Activated T-cell treated with anti-CD3 and anti-CD28 coated beads for 24 hours (primary cell): ENCODE results near the gene ATRIP.
"Not testable (repeated sequence)": the region's sequence is repeated elsewhere in the genome, so short reads cannot be mapped to it uniquely, and the experiment has no call there.

Source experiments
- DNase-seq: peaks from one replicate; pipeline ENCODE4 v3.0.0-alpha.2; 2020; ENCODE audit warnings: low read depth

Gene ATRIP

GRCh38 chr3:48436855-48437254, 9.7 kb upstream of the ATRIP start:
- no peak for DNase-seq

DNA sequence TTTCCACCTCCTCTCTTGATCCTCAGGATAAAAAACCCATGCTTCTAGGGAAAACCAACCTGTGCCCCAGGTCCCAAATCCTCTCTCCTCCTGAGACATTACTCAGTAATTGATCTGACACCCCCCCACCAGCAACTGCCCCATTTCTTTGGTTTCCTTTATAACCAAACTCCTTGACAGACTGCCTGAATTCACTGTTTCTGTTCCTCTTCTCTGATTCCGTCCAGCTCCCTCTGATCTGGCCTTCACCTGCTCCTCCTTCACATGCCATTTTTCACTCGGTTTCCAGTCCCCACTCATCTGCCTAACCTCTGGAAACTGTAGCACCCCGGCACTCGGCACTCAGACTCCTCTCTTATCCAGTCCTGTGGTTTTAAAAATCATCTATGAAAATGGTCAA, 8.7 kb upstream of the ATRIP start:
- no peak for DNase-seq

DNA sequence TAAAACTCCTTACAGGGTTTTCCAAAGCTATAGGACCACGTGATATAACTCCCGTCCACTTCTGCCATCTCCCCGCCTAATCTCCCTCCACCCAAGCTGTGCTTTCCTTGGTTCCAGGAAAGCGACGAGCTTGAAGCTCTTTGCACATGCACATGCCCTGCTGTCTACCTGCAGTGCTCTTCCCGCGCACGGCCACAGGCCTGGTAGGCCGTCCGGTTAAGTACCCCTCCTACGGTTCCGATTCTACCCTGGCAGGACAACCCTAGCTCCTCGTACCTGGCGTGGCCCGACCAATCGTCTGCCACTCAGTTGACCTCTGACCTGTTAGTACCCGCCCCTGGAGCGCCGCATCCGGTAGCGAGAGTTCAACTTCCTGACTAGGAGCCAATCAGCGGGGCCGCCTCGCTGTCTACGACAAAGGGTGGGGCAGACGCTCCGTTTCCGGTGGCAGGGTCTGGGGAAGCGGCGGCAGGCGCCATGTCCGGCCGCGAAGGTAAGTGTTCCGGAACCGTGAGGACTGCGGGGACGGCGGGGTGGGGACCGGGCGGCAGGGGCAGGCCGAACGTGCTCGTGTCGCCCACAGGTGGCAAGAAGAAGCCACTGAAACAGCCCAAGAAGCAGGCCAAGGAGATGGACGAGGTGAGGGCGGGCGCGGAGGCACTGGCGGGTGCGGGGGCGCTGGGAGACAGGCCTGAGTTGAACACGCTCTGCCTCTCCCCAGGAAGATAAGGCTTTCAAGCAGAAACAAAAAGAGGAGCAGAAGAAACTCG, 6.5 kb upstream of the ATRIP start, which contains the start of the genes CCDC51 and TMA7:
Gene CCDC51, minus strand, starts transcription at position 300 of the 770 bp plus-strand sequence. CDS start 4,991 bp downstream, outside the sequence.
Gene TMA7, plus strand, starts transcription at position 438 of the 770 bp plus-strand sequence. Its CDS starts 40 bp downstream, at position 478.
- peak; percentile 98 for DNase-seq

DNA sequence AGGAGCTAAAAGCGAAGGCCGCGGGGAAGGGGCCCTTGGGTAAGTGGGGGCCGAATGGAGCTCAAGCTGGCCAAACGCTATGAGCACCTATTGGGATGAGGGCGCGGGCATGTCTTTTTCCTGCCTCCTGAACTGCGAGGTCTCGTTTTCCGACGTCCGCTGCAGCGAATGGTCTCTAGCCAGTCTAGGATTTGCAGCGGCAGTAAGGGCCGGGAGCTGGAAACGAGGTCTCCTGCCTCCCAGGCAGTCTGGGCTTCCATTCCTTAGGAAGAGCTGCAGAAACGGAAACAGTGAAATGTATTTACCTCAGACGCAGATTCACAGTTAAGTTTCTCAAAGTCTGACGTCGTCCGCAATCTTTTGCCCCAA, 6.0 kb upstream of the ATRIP start:
- no peak for DNase-seq

DNA sequence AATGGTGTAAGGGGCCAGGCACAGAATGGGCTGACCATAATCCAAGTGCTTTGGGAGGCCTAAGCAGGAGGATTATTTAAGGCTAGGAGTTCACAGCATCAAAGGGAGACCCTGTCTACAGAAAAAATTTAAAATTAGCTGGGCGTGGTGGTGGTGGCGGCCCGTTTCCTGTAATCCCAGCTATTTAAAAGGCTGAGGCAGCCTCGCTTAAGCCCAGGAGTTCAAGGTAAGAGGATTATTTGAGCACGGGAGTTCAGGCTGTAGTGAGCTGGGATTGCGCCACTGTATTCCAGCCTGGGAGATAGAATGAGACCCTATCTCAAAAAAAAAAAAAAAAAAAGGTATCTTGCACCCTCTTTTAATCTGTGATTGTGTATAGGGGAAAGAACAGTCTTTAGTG, 4.6 kb upstream of the ATRIP start:
- no peak for DNase-seq

GRCh38 chr3:48445277-48445882, 1.2 kb upstream of the ATRIP start:
- no peak for DNase-seq

DNA sequence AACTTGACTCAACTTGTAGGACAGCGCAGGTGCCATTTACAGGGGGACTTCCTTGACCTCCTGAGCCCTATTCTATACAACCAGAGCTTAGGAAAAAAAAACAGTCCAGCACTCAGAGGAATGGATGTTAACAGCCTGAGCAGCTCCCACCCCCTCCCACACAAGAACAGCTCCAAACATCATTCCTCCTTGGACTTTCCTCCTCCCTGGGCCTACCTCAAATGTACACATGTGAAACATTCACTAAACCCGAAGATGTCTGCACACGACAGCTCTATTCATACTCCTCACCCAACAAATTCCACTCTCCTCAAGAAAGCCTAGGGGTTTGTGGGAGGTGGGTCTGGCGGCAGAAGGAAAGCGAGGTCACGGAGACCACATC, 503 bp upstream of the ATRIP start:
- no peak for DNase-seq

DNA sequence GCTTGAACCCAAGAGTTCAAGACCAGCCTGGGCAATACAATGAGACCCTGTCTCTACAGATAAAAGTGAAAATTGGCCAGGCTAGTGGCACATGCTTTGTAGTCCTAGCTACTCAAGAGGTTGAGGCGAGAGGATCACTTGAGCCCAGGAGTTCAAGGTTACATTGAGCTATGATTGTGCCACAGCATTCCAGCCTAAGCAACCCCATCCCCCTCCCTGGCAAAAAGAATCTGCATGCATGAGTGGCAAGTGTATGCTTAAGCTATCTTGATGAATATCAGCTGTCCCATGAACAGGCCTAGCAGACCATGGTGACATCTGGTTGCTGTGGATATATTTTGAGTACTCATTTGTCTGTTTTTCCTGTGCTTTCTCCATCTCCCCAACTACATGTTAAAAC, 4.7 kb downstream of the ATRIP start:
- DNase-seq = no peak

DNA sequence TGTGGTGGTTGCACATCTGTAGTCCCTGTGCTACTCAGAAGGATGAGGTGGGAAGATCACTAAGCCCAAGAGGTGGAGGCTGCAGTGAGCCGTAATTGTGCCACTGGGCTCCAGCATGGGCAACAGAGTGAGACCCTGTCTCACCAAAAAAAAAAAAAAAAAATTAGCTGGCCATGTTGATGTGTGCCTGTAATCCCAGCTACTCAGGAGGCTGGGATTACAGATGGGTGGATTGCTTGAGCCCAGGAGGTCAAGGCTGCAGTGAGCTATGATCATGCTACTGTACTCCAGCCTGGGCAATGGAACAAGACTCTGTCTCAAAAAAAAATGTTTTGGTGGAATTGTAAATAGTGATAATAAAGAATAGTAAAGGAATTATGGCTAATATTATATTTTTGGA, 9.9 kb downstream of the ATRIP start:
- no peak for DNase-seq

DNA sequence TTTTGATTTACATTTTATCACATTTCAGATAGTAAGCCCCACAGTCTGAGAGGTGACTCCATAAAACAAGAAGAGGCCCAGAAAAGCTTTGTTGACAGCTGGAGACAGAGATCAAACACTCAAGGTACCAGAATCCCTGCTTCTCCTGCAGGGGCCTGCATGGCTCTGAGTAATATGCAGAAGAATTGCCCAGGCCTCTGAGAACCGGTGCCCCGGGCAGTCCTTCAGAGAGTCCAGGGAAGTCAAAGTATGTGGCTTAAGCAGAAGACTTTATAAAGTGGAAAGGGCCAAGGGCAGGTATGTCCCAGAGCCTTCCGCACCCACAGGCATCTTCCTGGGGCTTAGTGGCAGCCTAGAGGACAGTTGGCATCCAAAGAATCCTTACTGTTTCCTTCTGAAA, 12.8 kb downstream of the ATRIP start:
- DNase-seq = no peak

DNA sequence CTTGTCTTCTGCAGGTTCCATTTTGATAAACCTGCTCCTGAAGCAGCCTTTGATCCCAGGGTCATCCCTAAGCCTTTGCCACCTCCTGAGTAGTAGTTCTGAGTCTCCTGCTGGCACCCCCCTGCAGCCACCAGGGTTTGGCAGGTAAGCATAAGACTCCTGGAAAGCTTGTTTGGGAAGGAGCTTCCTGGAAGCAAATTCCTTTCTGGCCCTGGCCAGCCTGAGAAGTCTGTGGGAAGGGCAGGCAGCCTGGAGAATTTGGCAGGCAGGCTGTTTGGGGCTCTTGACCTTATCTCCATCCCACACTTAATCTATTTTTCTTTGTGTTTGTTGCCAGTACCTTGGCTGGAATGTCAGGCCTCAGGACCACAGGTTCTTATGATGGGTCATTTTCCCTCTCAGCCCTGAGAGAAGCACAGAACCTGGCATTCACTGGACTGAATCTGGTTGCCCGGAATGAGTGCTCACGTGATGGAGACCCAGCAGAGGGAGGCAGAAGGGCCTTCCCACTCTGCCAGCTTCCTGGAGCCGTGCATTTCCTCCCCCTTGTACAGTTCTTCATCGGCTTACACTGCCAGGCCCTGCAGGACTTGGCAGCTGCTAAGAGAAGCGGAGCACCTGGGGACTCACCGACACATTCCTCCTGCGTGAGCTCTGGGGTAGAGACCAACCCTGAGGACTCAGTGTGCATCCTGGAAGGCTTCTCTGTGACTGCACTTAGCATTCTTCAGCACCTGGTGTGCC, 13.4 kb downstream of the ATRIP start:
- no peak for DNase-seq

GRCh38 chr3:48460517-48460902, 14.0 kb downstream of the ATRIP start:
- DNase-seq = no peak

- not testable (repeated sequence) for DNase-seq
These were observed 15.2 kb downstream of the ATRIP start for GRCh38 chr3:48461767-48462166.

DNA sequence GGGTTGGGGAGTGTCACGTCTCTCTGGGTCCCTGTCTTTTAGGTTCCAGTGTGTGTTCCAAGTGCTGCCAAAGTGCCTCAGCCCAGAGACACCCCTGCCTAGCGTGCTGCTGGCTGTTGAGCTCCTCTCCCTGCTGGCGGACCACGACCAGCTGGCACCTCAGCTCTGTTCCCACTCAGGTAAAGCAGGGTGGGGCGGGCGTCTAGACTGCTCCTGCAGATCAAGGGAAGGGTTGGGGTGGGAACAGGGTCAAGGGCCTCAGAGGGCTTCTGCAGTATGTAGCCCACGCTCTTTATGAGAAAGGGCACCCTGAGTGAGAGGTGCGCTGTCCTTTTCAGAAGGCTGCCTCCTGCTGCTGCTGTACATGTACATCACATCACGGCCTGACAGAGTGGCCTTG, 17.2 kb downstream of the ATRIP start:
- DNase-seq = no peak

DNA sequence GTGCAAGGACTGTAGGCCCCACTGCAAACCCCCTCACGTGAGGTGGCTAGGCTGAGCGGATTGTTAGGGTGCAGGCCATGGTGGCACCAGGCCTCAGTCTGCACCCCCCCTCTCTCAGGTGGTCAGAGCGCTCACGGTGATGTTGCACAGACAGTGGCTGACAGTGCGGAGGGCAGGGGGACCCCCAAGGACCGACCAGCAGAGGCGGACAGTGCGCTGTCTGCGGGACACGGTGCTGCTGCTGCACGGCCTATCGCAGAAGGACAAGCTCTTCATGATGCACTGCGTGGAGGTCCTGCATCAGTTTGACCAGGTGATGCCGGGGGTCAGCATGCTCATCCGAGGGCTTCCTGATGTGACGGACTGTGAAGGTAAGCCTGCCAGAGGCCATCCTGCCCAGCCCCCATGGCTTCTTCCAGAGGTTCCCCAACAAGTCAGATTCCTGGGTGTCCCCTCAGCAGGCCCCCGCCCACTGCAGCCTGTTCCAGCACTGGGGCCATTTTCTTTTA, 18.2 kb downstream of the ATRIP start:
- no peak for DNase-seq

- DNase-seq = no peak
These were observed 18.6 kb downstream of the ATRIP start for GRCh38 chr3:48465237-48465530.

DNA sequence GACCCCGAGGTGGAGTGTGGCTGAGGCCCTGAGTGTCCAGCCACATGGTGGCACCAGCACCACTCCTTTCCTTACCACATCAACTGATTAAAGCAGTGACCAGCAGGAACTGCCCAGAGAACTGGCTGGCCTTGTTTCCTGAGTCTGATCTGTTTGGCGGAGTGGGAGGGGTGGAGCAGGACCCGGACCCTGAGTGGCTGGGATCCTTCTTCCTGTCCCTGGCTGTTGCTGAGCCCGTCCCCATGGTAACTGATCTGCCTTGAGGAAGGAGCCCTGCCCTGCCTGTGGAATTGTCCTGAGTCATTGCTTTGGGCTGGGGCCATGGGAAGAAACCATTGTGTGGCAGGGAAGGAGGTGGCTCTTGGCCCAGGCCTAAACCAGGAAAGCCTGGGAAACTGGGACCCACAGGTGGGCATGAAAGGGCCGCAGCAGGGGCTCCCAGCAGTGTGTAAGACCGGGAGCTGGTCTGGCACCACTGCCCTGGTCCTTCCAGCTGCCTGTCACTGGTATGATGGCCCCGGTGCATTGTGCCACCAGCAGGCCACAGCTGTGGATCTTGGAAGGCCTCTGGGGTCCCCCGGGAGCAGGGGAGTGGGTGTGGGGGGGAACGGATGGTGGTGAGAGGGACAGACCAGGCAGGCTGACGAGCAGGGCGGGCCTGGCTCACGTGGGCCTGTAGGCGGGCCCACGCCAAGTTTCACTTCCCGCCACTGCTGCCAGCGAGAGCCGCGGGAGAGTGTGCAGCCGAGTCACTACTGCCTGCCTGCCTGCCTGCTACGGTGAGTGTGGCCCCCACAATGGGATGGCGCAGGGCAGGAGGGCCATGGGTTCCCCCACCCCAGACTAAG, 19.2 kb downstream of the ATRIP start:
- DNase-seq = peak; percentile 76

DNA sequence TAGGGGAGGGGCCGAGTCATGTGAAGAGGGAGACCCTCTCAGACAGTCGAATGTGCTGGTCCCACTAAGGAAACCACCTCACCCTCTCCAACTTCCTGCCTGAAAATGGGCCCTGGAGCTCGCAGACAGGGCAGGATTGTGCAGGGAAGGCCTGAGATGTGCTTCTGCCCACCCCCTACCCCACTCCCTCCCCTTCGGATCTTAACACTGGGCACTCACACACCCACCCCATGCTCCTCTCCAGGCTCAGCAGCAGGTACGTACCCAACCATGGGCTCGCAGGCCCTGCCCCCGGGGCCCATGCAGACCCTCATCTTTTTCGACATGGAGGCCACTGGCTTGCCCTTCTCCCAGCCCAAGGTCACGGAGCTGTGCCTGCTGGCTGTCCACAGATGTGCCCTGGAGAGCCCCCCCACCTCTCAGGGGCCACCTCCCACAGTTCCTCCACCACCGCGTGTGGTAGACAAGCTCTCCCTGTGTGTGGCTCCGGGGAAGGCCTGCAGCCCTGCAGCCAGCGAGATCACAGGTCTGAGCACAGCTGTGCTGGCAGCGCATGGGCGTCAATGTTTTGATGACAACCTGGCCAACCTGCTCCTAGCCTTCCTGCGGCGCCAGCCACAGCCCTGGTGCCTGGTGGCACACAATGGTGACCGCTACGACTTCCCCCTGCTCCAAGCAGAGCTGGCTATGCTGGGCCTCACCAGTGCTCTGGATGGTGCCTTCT, 20.0 kb downstream of the ATRIP start:
- DNase-seq = no peak

GRCh38 chr3:48467110-48467454, 20.5 kb downstream of the ATRIP start:
- DNase-seq = no peak

DNA sequence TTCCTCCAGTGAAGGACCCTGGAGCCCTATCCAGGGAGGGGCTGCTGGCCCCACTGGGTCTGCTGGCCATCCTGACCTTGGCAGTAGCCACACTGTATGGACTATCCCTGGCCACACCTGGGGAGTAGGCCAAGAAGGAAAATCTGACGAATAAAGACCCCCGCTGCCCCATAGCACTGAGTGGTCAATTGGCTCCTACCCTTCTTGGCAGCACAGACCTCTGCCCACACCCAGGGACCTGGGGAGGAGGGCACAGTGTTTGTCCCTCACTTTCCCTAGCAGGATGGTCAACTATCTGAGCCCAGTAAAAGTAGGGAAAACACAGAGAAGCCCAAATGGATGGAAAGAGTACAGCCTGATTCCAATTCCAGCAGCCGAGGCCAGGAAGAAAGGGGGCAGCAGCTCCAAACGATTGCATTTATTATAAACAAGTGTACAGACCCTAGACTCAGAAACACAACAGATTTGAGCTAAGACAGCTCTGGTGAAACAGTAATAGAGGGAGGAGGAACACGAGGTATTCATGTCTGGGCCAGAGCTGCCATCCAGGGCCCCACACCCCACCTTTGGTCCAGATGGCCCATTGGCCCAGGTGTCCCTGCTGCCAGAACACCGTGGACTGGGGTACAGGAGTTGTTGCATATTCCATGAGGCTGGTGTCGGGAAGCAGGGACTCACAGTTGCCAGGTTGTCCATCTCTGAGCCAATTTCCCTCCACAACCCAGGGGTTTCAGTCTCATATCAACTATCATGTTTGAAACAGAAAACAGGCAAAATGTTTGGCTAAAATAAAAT, 21.1 kb downstream of the ATRIP start:
- DNase-seq = no peak

GRCh38 chr3:48468329-48468731, 21.8 kb downstream of the ATRIP start:
- DNase-seq = no peak
